ENCODE data around the gene KLF5.
"Not testable (repeated sequence)": the region's sequence is repeated elsewhere in the genome, so short reads cannot be mapped to it uniquely, and the experiment has no call there.

Gene KLF5

GRCh38 chr13:73082895-73083294, 24.1 kb downstream of the KLF5 start:
- DNase-seq (ENCODE audit: low read depth in 2 of 2): no peak

- no peak for DNase-seq (ENCODE audit: low read depth in 2 of 2)
These were observed 29.6 kb downstream of the KLF5 start for GRCh38 chr13:73088332-73088935.

DNA sequence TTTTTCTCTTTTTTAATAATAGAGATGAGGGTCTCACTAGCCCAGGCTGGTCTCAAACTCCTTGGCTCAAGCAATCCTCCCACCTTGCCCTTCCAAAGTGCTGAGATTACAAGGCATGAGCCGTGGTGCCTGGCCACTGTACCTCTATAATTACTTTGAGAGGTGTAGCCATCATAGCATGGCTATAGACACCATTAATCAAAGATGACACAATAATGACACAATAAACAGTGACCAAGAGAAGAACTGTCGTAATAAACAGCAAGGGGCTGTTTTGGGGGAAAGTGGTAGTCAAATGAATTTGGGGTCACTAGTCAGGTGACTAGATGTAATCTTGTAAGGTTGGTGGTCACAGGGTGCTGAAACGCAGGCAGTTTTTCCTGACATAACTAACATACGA, 30.4 kb downstream of the KLF5 start:
- no peak for DNase-seq (ENCODE audit: low read depth in 2 of 2)

DNA sequence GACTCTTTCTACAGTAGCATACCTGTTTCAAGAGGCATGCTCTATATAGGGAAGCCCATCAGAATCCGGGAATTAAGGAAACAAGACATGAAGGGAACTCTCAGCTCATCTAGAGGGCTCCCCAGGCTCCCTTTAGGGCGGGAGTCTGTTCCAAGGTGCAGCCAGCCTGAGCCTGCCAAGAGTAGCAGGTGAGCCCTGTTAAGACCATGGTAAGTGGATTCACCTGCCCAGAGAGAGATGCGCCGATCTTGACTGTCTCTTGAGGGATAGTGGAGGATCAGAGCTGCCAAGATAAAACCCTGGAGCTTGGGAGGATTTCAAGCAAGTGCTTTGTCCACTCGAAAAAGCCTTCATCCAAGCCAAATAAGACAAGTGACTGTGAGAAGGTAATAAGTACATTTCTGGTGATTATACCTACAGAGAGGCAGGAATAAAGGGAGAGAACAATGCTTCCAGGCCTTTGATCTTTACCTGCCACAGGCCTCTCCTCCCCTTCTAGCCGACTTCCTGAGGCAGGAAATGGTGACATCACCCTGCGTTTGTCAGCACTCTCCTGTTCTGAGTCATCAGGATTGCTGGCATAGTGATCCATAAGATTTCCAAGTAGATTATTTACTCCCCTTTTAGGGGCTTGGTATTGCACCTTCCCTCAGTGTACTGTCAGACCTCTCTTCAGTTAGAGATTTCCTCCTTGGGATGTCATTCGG, 31.5 kb downstream of the KLF5 start:
- DNase-seq (ENCODE audit: low read depth in 2 of 2): no peak

DNA sequence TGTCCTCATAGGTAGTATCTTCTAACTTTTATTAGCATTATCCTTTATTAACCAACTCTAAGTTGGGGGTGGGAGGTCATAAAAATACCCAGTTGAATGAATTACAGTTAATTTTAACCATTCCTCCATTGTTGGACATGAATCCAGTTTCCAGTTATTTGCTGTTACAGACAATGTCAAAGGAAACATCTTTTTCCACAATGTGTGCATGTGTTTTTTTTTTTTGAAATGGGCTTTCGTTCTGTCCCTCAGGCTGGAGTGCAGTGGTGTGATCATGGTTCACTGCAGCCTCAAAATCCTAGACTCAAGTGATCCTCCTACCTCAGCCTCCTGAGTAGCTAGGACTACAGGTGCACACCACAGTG, 32.0 kb downstream of the KLF5 start:
- DNase-seq (ENCODE audit: low read depth in 2 of 2): no peak

GRCh38 chr13:73092829-73093228, 34.0 kb downstream of the KLF5 start:
- no peak for DNase-seq (ENCODE audit: low read depth in 2 of 2)

DNA sequence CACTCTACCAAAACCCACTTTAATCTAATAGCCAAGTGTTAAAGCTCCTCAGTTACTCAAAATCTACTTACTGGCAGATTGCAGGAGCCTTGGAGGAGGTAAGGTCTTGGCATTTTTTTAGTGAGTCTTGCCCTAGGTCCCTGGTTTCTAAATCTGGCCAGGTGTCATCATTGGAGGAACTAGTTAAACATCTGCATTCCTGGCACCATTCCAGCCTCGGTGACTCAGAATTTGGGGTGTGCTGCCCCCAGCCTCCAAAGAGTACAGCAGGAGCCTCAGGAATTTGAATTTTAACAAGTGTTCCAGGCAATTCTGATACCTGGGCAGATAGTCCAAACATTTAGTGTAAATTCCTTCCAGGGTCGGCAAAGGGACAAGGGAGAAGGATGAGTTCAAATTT, 37.4 kb downstream of the KLF5 start:
- DNase-seq (ENCODE audit: low read depth in 2 of 2): no peak

DNA sequence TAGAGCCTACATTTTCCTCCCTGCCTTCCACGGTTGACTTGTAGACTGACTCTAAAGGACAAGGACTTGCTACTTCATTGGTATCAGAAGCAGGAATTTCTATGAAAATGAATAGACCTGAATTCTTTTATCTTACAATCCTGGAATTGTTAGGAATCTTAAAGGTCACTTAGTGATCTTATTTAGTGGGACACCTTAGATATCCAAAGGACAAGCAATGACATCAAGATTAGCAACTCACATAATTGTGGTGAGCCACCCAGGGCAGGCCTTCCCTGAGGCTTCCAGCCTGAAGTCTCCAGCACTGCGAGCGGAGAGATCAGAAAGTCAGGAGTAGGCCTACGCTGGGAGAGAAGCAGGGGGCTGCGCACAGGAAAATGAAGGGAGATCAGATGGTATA, 37.8 kb downstream of the KLF5 start:
- no peak for DNase-seq (ENCODE audit: low read depth in 2 of 2)

- not testable (repeated sequence) for DNase-seq (ENCODE audit: low read depth in 2 of 2)
These were observed 42.0 kb downstream of the KLF5 start for GRCh38 chr13:73100781-73101180.

- DNase-seq (ENCODE audit: low read depth in 2 of 2): no peak
These were observed 42.7 kb downstream of the KLF5 start for GRCh38 chr13:73101351-73102007.

DNA sequence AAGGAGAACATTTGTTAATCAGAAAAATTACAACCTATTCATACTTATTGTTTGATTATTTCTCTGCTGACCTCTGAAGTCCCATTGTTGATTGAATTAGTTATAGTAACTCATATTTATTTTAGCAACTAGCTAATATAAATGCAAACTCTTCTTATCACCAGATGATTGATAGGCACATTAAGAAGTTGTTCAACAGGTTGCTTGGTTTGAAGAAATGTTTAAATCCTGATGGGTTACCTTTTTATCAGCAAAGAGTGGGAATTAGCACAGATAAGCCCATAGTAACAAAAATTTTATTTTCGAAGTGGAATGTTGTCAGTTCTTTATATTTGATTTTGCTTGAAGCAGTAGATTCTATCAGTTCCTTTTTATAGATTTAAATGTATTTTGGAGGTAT, 44.4 kb downstream of the KLF5 start:
- no peak for DNase-seq (ENCODE audit: low read depth in 2 of 2)

- DNase-seq (ENCODE audit: low read depth in 2 of 2): no peak
These were observed 47.8 kb downstream of the KLF5 start for GRCh38 chr13:73106513-73107178.

GRCh38 chr13:73107481-73107880, 48.7 kb downstream of the KLF5 start:
- no peak for DNase-seq (ENCODE audit: low read depth in 2 of 2)

- DNase-seq (ENCODE audit: low read depth in 2 of 2): no peak
These were observed 49.2 kb downstream of the KLF5 start for GRCh38 chr13:73107970-73108369.

GRCh38 chr13:73109288-73109899, 50.6 kb downstream of the KLF5 start:
- no peak for DNase-seq (ENCODE audit: low read depth in 2 of 2)

DNA sequence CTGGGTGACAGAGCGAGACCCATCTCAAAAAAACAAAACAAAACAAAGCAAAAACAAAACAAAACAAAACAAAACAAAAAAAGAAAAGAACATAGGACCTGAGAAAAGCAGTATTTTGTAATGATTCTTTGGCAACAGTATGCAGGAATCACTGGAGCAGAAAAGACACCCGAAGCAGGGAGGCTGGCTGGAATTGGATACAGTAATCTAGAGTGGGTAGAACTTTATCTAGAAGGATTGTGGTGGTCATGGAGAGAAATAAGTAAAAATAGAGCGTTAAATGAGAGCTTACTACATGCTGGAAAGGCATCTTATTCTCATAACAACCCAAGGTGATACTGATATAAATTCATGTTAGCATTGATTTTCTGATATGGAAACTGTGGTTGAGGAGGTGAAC, 51.2 kb downstream of the KLF5 start:
- no peak for DNase-seq (ENCODE audit: low read depth in 2 of 2)

DNA sequence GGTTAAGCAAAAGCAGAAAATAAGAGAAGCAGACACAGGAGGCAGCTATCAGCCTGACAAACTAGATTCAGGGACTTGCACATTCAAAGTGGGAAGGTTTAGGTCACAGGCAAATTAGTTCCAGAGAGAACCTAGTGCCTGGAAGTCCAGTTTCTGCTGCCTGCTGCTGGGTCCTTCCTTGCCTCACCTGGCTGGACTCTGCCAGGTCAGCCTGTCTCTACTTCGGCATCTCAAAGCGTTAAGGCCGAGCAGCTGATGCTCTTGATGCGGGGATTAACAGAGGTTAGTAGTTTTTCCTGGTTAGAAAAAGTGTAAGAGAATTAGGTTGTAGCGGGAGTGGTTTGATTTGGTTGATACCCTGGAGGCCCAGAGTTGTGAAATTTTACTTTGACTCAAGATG, 52.0 kb downstream of the KLF5 start:
- no peak for DNase-seq (ENCODE audit: low read depth in 2 of 2)

- no peak for DNase-seq (ENCODE audit: low read depth in 2 of 2)
These were observed 52.5 kb downstream of the KLF5 start for GRCh38 chr13:73111331-73111730.

- no peak for DNase-seq (ENCODE audit: low read depth in 2 of 2)
These were observed 60.8 kb downstream of the KLF5 start for GRCh38 chr13:73119612-73120011.
